Subcutaneous adipose tissue (tissue), 4 donors: ENCODE data around the gene HECTD3. TPM values are rescaled to one million over a fixed set of nuclear protein-coding genes. Genes with fewer than 3 reads are reported as not detected.

Experiments
- total RNA-seq, 4 donors: library from RNA; depleted of rRNA; stranded (reverse); fragments of >200 nt; gene quantifications; one replicate each; pipeline ENCODE4 v1.1.0, GENCODE V29; 2016
- TF ChIP-seq, protein P1 (sequence below): fragments of 450-650 bp; IDR thresholded peaks from one replicate; pipeline ENCODE4 v1.5.1; 2016; ENCODE audit warnings: low read depth, mild to moderate bottlenecking, control low read depth, antibody characterized with exemption, moderate library complexity

Gene HECTD3
- 100 to 1,000 TPM in 1 of 4 donors, 10 to 100 TPM in 3; 38.8 to 100 (median 43.6) TPM for total RNA-seq

DNA sequence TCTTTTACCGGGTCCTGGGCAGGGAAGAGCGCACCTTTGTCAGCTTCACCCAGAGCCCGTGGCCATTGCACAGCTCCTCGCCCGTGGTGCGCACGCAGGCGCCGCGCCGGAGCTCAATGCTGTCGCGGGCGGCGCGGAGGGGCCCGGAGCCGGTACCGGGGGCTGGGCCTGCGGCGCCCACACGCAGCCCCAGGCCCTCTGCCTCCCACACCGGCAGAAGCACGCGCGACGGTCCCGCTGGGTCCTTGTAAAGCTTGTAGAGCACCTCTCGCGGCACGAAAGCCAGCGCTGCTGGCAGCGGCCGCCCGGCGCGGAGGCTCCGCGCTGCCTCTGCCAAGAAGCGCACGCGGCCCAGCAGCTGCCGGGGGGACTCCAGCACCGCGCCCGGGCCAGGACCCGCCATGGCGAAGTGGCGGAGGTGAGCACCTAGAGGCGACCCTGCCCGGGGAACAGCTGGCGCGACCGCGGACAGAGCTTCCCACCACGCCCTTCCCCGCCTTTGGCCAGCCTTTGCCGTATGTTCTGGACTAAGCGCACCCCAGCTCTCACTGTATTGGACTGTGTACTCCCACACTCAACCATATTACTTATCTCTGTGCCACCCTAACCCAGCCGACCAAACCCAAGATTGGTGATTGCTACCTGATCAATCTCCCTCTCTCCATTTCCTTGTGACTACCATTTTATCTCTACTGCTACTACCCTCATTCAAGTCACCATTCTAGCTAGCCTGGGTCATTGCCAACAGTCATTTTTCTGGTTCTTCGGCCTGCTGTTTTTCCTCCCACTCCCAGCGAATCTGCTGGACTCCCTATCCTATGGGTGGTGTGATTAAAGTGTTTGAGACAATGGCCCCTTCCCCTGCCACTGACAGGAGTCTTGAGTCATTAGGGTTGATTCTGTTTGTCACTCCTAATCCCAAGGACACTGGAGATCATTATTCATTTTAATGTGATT, at the start of gene HECTD3:
Gene HECTD3, minus strand, starts transcription at position 470 of the 957 bp plus-strand sequence. Its CDS starts 67 bp downstream, at position 403.
- TF ChIP-seq, protein P1, sequence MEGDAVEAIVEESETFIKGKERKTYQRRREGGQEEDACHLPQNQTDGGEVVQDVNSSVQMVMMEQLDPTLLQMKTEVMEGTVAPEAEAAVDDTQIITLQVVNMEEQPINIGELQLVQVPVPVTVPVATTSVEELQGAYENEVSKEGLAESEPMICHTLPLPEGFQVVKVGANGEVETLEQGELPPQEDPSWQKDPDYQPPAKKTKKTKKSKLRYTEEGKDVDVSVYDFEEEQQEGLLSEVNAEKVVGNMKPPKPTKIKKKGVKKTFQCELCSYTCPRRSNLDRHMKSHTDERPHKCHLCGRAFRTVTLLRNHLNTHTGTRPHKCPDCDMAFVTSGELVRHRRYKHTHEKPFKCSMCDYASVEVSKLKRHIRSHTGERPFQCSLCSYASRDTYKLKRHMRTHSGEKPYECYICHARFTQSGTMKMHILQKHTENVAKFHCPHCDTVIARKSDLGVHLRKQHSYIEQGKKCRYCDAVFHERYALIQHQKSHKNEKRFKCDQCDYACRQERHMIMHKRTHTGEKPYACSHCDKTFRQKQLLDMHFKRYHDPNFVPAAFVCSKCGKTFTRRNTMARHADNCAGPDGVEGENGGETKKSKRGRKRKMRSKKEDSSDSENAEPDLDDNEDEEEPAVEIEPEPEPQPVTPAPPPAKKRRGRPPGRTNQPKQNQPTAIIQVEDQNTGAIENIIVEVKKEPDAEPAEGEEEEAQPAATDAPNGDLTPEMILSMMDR = no peak

DNA sequence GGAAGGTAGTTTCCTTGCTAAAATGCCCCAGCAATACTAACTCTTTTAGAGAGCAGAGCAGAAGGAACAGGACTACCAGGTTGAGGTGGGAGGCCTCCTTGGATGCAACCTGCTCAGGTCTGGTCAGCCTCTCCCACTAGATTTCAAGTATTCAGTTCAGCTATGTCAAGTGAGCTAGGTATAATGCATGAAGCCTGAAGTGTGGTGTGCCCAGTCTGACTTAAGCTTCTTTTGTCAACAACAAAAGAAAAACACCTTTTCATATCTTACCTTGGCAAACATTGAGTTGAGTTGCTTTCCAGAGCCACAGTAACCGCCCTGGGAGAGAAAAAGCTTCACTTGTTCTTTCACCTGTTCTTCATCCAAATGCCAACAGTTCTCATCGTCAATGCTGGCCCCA, 48.7 kb upstream of the HECTD3 start:
- TF ChIP-seq, protein P1 = no peak

DNA sequence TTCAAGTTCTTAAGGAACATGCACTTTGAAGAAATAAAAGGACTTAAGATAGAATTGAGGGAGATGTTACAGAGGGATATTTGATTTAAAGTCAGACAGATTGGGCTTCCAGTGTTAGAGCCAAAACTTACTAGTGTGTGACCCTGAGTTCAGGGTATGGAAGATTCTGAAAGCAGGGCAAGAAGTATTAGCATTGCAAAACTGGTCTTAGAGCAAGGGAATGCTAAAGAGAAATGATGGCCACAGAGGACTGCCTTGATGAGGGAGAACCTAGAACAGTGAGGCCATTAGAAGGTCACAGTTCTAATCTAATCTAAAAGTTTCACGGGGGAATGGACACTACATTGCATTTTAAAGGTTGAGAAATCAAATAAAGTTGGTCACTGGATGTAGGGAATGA, 46.4 kb upstream of the HECTD3 start:
- TF ChIP-seq, protein P1 = no peak

DNA sequence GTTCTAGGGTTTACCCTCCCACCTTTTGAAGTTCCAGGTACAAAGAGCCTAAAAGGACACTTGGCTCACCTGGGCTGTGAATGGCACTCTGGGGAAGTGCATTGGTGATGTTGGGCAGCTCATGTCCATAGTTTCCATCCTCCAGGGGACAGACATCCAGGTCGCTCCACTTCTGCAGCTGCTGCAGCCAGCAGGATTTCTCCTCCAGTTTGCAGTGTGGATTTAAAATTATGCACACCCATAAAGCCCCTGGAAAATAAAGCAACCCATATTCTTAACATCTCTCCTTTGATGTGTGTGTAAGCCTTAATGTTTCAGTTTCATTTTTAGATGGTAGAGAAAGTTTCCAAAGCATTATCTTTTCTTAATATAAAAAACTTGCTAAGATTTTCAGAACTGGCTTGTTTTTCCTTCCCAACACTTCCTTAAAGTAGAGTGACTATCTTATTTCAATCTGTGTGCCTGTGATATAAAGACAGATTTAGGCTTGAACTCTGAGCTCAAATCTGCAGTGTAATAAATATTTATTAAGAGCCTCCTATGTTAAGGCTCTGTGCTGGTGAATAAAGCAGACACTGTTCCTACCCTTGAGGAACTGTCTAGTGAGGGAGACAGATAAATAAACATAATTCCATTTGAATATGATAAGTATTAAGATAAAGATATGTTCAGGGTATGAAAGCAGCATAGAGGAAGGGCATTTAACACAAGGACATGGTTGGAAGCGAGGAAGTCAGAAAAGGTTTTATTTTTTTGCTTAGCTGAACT, 40.1 kb upstream of the HECTD3 start:
- TF ChIP-seq, protein P1 = no peak

GRCh38 chr1:45047032-45047431, 35.9 kb upstream of the HECTD3 start:
- TF ChIP-seq, protein P1 = no peak

- TF ChIP-seq, protein P1 = no peak
Measured at GRCh38 chr1:45044916-45045315, 33.8 kb upstream of the HECTD3 start.

DNA sequence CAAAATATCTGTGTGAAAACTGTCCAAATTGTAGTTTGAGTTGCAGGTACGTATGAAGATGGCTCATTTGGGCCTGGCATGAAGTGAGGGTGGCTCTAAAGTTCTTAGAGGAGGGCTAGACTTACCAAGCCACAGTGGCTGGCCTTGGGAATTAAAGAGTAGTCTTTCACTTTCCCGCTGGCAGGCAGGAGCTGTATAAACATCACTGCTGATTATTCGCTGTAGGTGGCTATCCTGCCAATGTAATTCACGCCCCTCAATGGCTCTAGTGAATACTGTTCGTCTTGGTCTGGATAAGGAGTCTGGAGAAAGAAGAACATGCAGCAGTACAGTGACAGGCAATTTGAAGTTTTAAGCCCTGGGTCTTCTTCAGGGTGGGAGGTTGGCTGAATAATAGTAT, 32.0 kb upstream of the HECTD3 start:
- TF ChIP-seq, protein P1 = no peak
